GM19193 (cell line): ENCODE measurements around the gene CECR2.

Experiments used
- POLR2A ChIP-seq: IDR thresholded peaks from 4 replicates; pipeline ENCODE4 v1.6.1; 2011; ENCODE audit not compliant: insufficient read depth, insufficient read length; ENCODE audit errors: extremely low read depth

The CECR2 gene

DNA sequence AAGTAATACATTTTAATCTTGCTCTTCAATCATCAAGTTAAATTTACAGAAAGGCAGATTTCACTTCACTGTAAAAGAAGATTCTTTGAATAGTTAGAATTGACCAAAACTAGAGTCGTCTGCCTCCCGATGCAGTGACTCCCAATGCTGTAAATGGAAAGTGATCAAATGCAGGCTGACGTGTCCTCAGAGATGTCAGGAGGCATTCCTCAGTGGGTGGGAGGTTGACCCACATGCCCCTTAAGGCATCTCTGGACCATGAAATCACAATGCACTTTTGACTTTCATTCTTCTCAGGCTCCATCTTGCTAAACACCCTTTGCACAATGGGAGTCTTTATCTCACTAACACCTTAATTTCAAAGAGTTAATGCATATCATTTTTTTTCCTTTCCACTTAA is 19.0 kb upstream of the CECR2 start:
- no peak for TF ChIP-seq POLR2A

DNA sequence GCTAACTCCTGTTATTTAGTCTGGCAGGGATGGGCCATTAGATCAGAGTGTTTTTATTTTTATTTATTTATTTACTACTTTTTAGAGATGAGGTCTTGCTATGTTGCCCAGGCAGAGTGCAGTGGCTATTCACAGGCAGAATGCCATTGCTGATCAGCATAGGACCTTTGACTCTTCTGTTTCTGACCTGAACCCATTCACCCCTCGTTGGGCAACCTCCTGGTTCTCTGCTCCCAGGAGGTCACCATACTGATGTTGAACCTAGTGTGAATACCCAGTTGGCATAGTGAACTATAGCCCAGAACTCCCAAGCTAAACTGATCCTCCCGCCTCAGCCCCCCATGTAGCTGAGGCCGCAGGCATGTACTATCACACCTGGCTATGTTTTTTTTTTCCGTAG is 16.5 kb upstream of the CECR2 start:
- no peak for TF ChIP-seq POLR2A

DNA sequence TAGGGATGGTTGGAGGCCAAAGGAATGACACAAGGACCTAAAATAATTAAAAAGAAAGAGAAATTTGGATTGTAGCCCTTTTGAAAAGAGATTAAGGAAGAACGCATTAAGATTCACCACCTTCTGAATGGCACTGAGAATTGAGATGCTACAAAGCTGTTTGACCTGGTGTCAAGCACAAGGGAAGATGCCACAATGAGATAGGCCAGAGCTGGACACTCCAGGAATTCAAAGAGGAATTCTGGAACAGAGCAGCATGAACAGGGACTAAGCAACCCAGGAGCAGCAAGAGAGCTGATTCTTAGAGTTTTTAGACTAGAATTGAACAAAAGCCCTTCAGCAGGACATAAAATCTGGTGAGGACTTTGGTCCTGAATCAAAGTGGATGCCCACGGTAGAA is 11.6 kb upstream of the CECR2 start:
- no peak for TF ChIP-seq POLR2A

DNA sequence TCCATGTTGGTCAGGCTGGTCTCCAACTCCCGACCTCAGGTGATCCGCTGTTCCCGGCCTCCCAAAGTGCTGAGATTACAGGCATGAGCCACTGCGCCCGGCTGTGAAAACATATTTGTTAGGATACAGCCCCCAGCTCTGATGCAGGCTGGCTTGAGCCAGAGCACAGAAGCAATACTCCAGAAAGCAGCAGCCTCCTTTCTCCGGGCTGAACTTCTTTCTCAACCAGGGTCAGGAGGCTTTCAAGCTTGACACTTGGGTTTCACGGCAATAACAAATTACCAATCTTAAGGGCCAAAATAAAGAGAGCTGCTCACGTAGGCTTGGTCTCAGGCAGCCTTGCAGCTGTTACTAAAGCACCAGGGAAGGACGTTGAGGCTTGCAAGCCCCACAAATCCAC is 10.8 kb upstream of the CECR2 start:
- no peak for TF ChIP-seq POLR2A

DNA sequence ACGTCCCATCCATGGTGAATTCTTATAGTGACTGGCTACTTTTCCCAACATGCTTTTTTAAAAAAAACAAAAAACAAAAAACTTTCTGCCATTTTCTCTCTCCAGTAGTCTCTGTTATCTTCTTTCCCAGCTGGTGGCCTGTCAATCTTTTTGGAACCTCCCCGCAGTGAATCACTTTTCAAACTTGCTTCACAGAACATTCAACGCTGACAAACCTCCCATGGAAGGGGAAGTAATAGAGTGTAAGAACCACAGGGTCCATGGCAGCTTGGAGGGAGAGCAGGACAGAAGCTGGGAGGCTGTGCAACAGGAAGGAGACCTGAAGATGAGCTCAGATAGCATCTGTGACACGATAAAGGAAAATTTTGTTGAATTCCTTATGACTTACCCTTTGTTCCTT is 9.8 kb upstream of the CECR2 start:
- no peak for TF ChIP-seq POLR2A

DNA sequence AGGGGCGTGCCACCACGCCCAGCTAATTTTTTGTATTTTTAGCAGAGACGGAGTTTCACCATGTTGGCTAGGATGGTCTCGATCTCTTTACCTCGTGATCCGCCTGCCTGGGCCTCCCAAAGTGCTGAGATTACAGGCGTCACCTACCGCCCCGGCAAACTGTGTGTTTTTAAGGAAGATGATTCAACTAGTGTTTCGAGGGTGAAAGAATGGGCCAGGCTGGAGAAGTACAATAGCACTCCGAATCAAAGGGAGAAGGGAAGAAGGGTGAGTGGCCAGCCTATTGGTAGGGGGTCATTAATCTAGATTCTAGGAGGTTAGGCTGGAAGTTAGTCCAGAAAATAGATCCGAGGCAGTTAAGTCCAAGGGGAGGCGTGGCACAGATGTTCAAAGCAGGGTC is 2.9 kb upstream of the CECR2 start:
- no peak for TF ChIP-seq POLR2A

DNA sequence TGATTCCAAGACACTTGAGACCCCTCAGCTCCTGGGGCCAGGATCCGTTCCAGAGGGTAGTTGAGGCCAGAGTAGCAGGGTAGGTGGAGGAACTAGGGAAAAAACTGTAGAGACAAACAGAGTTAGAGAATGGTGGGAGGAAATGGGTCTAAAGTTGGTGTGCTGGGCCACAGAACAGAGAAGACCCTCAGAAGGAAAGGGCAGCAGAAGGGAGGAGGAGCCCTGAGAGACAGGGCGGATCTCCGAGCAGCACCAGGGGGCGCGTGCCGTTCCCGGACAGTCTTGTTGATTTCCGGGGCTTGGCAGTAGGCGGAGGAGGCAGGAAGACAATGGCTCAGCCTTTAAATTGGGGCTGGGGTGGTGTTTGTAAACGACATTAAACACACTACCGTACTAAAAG is 2.4 kb upstream of the CECR2 start:
- no peak for TF ChIP-seq POLR2A

DNA sequence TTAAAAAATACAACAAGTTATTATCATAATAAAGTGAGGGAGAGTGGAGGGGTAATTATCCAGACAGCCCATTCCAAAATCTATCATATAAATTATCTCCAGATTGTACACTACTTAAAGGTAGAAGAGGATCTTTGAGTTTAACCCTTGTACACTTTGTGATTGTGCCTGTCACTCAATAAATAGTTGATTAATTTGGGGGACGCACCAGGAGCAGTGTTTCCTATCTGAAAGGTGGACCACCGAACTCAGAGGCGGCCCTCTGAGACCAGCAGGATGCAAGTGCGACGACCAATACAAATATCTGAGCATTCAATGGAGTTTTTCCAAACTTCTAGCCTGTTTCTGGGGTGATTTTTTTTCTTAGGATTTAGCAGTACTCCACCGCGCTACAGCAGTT is 1.1 kb upstream of the CECR2 start:
- TF ChIP-seq POLR2A = no peak

DNA sequence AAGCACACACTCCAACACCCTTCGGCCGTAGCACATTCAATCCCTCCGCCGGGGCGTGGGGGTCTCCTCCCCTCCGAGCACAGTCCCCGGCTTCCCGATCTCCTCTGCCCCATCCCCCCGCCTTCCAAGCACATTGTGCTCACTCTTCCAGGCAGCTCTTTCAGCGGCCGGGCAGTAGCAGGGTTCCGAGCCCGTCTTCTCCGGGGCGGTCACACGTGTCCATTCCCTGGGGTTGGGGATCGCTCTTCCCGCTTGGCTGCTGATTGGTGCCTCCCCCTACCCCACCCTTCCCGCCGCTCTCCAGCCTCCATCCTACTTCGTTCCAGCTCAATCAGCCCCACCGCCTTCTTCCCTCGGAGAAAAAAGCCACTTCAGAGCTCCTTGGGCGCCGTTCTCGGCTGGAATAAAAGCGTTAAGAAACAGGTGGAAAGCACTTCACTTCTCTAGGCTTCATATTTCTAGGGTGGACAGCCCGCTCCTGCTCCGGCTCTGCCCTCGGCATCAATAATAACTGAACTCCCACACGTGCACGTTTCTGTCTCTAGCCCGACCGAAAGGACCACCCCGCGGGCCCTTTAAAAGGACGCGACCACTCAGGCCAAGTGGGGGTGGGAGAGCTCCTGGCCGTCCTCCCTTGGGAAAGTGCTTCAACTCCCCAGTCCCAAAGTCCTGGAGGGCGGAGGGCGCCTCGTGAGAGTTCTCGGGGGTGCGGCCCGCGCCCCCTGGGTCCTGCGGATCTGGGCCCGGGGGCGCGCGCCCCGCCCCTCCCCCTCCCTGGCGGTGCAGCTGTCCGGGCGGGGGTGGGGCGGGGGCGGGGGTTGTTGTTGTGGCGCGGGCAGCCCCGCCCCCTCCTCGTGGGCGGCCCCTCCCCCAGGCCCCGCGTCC is 464 bp upstream of the CECR2 start:
- no peak for TF ChIP-seq POLR2A

DNA sequence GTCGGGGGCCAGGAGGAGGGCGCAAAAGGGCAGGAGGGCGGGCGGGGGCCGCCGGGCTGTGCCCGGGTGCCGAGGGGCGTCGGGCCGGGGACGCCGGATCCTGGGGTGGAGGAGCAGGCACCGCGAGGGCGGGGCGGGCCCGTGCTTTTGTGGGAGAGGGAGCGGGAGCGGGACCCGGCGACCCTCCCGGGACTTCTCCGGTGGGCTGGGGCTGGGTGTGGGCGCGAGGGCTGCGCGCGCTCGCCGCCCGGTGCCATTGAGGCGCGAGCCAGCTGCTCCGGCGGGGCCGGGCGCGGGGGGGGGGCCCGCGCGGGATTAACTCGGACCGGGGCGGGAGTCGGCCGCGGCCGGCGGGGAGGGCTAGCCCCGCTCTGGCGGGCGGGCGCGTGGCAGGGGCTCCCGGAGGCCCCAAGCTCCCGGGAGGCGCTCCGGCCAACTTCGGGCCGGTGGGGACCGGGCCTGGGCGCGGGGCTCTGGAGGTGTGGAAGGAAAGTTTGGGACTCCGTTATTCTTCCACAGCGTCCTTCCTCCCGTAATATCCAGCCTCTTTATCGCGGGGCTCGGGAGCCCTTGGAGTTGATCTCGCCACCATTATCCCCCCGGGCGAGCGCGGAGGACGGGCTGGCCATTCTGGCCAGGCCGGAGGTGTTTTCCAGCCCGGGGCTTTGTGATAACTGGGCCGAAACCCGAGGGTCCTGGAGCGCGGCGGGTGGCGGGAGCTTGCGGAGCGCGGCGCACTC is 936 bp downstream of the CECR2 start:
- TF ChIP-seq POLR2A = no peak

DNA sequence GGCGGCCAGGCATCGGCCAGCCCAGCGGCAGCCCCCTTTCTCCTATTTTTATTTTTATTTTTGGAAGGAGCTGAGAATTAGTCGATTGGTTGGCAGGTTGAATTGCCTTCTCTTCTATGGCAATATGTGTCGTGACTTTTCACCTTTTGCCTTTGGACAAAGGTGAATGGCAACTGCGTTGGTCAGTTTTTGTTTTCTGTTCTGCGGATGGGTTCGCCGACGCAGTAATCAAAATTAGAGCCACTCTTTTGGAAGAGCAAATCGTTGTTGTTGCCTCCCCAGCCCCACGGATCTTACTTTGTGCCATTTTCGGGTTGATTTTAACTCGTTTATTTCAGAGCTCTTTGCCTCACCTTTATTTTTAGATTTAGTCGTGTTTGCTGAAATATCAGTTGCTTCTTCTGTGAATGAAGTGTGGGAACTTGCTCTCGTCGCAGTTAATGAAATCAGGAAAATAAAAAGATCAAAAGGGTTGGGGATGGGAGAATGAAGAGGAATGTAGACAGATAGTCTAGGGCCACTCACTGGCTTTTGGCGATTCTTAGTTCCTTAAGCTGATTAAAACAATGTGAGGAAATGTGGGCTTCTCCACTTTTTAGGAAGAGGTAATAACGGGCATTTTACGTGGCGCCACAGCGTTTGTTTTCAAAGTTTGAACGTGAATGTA is 1.6 kb downstream of the CECR2 start:
- no peak for TF ChIP-seq POLR2A

DNA sequence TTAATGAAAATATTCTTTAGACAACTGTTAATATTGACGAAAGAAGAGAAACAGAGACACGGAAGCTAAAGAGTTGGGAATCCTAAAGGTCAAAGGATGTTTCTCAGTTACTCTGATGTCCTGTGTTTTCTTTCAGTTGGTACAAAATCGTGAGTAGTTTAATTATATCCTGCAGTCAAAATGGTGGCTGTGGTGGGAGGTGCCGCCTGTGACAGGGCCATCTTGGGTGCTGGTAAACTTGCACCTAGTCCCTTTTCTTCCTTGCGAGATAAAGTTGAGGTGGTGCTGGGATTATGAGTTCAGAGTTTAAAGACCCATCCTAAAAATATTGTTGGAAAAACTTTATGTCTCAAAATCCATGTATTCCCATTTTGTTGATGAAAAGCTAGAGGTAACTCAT is 2.2 kb downstream of the CECR2 start:
- no peak for TF ChIP-seq POLR2A

DNA sequence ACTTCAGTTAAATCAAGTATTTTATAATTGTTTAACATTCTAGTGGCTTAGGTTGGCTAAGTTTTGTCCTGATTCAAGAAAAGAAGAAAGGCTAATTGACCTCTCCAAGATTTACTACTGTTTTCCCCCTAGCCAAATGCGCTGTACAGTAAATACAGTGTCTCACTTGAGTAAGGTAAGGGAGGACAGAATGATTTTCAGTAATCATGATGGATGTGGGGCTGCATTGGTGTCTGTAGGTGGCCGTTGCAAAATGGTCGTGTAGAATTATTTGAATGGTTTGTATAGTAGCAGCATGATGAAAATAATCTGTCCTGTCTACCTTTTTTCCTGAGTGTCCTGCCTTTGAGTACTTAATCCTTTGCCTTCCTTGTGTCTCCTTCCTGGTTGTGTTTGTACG is 4.6 kb downstream of the CECR2 start:
- no peak for TF ChIP-seq POLR2A

DNA sequence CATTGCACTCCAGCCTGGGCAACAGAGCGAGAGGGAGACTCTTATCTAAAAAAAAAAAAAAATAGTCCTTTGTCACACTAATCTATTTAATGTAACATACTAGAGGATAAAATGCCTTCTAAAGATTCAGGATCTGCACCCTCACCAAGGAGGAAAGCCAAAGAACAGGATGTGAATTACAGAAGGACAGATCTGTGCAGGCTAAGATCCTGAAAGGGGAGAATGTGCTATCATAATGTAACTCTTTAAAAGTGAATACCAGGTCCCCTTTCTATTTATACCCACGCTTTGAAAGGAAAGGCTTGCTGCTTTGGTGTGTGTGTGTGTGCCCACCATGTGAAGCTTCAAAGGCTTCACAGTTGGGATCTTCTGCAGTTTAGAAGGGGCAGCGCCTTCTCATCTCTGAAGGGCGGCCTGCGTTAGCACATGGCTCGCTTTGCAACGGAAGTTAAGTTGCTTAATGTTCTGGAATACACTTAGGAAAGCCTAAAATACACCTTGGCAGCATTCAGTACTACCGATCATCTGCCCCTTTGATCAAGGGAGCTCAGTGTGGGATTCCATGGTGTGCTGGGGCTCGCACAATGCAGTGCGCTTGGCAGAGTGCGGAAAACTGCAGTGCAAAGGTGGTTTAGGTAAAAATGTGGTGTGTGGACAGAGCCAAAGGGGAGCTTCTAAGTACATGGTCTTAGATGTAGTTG is 6.8 kb downstream of the CECR2 start:
- no peak for TF ChIP-seq POLR2A

DNA sequence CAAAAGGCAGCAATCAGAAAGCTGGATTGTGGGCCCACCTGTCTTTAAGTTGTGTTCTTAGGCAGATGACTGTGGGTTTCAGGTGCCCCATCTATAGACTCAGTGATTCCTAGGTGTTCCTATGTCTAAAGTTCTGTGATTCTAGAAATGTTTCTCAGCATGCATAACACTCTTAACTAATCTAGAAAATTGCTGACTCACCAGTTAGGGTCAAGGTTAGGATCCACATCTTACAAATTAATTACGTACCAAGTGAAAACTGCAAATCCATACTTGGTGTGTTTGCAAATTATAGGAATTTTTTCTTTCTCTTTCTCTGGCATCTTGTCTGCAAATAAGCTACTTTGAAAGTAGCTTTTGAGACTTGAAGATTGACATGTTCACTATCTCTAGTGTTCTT is 7.7 kb downstream of the CECR2 start:
- no peak for TF ChIP-seq POLR2A

DNA sequence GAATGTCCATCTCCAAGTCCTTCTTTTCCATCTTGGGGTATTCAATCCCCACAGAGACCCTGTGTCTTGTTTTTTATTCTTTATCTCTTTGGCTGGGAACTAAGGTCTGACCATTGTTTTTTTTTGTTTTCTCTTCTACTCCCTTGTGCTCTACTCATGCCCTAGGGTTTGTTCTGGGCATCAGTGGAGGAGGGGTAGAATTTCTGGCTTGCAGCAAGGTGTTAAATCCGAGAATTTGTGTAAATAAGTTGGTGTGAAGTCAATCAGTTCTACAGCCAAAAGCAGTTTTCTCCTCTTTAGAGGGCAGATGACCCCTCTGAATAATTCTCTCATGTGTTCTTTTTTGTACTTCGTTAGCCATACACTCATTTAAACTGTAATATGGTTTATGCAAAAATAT is 10.7 kb downstream of the CECR2 start:
- no peak for TF ChIP-seq POLR2A
